ENCODE data around the gene MID1IP1. TPM values are rescaled to one million over a fixed set of nuclear protein-coding genes. Genes with fewer than 3 reads are reported as not detected.

MID1IP1 gene, protein sequence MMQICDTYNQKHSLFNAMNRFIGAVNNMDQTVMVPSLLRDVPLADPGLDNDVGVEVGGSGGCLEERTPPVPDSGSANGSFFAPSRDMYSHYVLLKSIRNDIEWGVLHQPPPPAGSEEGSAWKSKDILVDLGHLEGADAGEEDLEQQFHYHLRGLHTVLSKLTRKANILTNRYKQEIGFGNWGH
- total RNA-seq (2022; extraction: Qiagen RNA extraction; ENCODE audit: low read depth): 20.1 to 40.3 TPM (median 34.9 TPM) in 5 replicates

DNA sequence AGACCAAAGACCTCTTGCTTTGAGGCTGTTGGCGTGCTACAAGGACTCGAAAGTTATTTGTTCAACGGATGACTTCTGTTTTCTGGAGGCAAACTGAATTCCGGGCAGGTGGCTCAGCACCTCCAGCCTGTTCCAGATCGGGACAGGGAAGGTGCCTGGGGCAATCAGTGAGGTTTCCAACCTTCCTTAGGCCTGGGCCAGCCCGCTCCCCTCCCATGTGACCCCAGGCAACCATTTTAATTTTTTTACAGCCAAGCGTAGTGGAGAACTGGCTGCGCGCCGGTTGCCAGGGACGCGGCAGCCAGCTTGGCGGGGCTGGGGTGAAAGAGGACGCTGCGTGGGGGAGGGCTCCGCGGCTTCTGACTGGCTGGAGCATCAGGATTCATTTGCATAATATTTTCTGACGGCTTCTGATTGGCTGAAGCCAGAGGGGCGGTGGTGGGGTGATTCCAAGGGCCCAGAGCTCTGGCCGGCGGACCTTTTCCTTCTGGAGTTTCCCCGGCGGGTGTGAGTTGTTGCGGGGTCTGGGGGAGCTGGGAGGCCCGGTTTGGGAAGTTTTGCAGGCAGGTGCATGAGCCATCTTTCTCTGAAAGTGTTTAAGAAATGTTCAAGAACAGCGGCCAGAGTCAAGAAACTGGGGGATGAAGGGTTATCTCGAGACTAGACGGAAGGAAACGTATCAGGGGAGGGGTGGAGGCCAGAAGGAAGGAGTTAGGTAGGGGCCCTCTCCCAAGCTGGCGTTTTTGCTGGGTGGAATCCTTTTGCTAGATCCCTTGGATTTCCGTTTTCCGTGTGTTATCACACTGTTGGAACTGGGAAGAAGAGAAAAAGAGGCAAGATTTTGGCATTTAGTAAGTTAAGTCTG lies at the start of gene MID1IP1:
Gene MID1IP1, plus strand, starts transcription at position 479 of the 865 bp plus-strand sequence. CDS start 3,488 bp downstream, outside the sequence.

Other genes with a start within 250 kb of the MID1IP1 start
- 2.3 to 3.6 TPM (median 2.7 TPM) in 5 replicates for gene TSPAN7, start 239.9 kb upstream of the MID1IP1 start, total RNA-seq (2022; extraction: Qiagen RNA extraction; ENCODE audit: low read depth)